Measurements from ENCODE around the gene CHRNA1. TPM values are rescaled to one million over a fixed set of nuclear protein-coding genes. Genes with fewer than 3 reads are reported as not detected.
A peak's percentile ranks its signal among the peaks of the same experiment; 100 is the strongest.

Gene CHRNA1
- total and polyA plus RNA-seq, 2 experiments from 2014 or later = 0.16 TPM; not detected in 1

DNA sequence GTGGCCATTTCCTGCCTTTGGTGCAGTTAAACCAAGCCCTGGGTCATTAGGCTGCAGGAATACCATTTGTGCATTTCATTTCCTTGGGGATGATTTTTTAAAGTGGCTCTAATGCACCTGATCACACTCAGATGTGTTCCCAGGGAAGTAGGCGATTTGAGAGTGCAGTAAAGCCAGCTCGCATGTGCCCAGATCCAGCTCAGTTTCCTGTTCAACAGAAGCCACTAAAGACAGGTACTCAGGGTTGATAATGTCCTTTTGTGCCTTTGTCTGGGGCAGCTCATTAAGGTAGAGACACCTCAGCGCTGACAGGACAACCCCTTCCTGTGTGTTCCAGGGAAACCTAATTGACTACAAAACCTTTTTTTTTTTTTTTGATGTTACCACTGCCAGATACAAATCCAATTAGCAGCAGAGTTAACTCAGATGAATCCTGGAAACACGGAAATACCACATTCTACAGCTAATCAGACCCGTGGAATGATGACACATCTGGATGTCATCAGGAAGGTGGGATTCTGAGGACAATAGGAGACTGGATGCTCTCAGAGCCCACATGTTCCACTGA is 15.2 kb upstream of the CHRNA1 start:
- in situ Hi-C loops (cut with MboI) = no loop called here
- Histone ChIP-seq H3K9me3 (ENCODE audit: low read depth) (no peaks in the 10 kb centered on the region), H3K4me3 (no peak overlapping the region), H3K9ac (peak overlapping the region; percentile 62; the same call in 1 of the 2 replicates), H3K4me2 (ENCODE audit: unreplicated experiment) (peak overlapping the region; percentile 19), H4K20me1 (ENCODE audit: insufficient read depth) (no peaks in the 10 kb centered on the region), H3K9me2 (ENCODE audit: insufficient read depth) (no peaks in the 10 kb centered on the region), H3K27ac (peak overlapping the region; percentile 92), H2AFZ (peak overlapping the region; percentile 27; the same call in 1 of the 2 replicates), H3K4me1 (ENCODE audit: insufficient read depth) (peaks cover 41% of the 10 kb centered on the region), H3F3A (ENCODE audit: insufficient read depth) (peaks cover 19% of the 10 kb centered on the region; the same call in 1 of the 2 replicates), H3K79me2 (ENCODE audit: insufficient read depth) (no peaks in the 10 kb centered on the region), H3K27me3 (replicated peaks; ENCODE audit: insufficient read depth) (no peaks in the 10 kb centered on the region), H3K36me3 (ENCODE audit: low read depth) (no peaks in the 10 kb centered on the region)
- peak; percentile 66 for DNase-seq
- WGBS, 2 experiments (ENCODE audit: low coverage in 1 of 2, low lambda C conversion rate in 2 of 2, missing lambda C conversion rate in 2 of 2) = 52 to 59% methylated on average over 5 of the region's 5 CpGs
- TF ChIP-seq EZH2 (IDR thresholded peaks at IDR 0.05; ENCODE audit: insufficient read depth, poor library complexity, severe bottlenecking) (no peak), EZH2phosphoT487 (IDR thresholded peaks at IDR 0.05; ENCODE audit: insufficient read depth, low read depth) (no peak)

DNA sequence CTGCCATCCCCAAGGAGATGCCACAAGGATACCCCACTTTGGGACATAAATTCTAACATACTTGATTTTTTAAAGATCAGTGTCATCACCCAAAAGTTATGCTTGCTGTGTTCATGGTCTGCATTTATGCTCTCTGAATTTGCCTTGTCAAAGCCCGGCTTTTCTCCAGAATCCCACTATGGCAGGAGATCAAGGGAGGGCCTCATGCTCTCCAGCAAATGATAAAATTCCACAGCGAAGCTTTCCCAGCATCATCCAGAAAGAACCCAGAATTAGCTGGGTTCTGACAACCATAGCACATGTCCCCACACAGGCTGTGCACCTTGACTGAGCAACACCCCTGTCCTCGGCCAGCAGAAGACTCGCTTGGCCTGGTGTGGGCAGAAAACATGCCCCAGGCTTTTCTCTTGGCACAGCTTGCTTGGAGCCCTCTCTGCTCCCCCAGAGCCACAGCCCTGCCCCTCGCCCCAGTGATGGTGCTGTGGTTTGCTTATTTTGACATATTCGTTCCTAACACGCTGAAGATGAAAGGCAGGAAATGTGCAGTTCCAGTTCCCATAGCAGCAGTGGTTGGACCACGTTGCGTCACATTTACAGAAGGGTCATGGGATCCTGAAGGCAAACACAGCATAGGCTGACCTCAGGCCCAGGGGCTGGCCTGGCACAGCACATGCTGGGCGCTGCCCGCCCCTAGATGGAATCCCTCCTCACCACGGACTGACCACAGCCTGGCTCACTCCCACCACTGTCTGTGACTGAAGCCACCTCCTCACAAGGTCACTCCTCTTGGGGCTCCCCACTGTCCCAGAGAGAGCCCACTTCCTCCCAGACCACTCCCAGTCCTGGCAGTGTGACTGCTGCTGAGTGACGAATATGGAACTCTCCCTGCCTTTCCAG is 14.1 kb upstream of the CHRNA1 start:
- Histone ChIP-seq H3K79me2 (ENCODE audit: insufficient read depth) (no peaks in the 10 kb centered on the region), H3F3A (ENCODE audit: insufficient read depth) (peaks cover 19% of the 10 kb centered on the region; the same call in 1 of the 2 replicates), H4K20me1 (ENCODE audit: insufficient read depth) (no peaks in the 10 kb centered on the region), H3K4me2 (ENCODE audit: unreplicated experiment) (peak overlapping the region; percentile 19), H3K9ac (peak overlapping the region; percentile 62), H2AFZ (peak overlapping the region; percentile 42), H3K27me3 (replicated peaks; ENCODE audit: insufficient read depth) (no peaks in the 10 kb centered on the region), H3K9me2 (ENCODE audit: insufficient read depth) (no peaks in the 10 kb centered on the region), H3K4me3 (no peak overlapping the region), H3K36me3 (ENCODE audit: low read depth) (no peaks in the 10 kb centered on the region), H3K27ac (peak overlapping the region; percentile 92), H3K4me1 (ENCODE audit: insufficient read depth) (peaks cover 41% of the 10 kb centered on the region), H3K9me3 (ENCODE audit: low read depth) (no peaks in the 10 kb centered on the region)
- in situ Hi-C loops (cut with MboI) = no loop called here
- DNase-seq = peak; percentile 93
- TF ChIP-seq EZH2 (IDR thresholded peaks at IDR 0.05; ENCODE audit: insufficient read depth, poor library complexity, severe bottlenecking) (no peak), EZH2phosphoT487 (IDR thresholded peaks at IDR 0.05; ENCODE audit: insufficient read depth, low read depth) (peak; percentile 44; the same call in 1 of the 2 replicates)
- WGBS, 2 experiments (ENCODE audit: low coverage in 1 of 2, low lambda C conversion rate in 2 of 2, missing lambda C conversion rate in 2 of 2) = 40% methylated on average over 13 of the region's 13 CpGs

DNA sequence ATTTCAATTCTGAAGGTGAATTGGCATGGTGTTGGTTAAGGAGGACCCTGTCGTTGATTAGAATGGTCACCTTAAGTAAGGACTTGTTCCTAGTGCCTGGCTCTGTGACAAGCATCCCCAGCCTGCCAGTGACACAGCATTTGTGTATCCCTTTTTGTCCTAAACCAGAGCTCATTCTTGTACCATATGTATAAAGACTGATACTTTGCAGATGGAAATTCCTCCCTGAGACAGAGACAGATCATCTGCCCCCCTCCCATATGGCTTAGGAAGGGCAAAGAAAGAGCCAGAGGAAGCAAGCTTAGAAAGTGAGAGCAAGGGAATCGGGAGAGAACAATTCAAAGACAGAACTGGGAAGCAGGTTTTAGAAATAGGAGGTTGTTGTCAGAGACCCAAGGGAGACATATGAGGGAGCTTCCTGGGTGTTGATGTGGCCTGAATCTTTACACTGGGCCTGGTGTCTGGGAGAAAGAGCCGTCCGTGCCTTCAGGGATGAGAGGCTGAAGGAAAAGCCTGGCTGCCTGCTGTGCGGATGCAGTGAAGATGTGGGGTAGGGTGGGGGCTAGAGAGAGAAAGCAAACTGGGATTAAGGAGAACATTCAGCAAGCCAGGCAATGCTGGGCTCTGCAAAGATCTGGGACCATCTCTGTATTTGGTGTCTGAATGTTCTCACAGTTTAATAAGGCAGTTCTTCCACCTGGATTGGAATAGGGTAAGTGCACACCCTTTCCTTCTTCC is 13.2 kb upstream of the CHRNA1 start:
- peaks cover 19% of the 10 kb centered on the region; the same call in 1 of the 2 replicates for H3F3A ChIP-seq (ENCODE audit: insufficient read depth)
- H2AFZ ChIP-seq = peak overlapping the region; percentile 6; the same call in 1 of the 2 replicates
- no peak for TF ChIP-seq EZH2 (IDR thresholded peaks at IDR 0.05; ENCODE audit: insufficient read depth, poor library complexity, severe bottlenecking)
- no peak for TF ChIP-seq EZH2phosphoT487 (IDR thresholded peaks at IDR 0.05; ENCODE audit: insufficient read depth, low read depth)
- no peaks in the 10 kb centered on the region for H3K9me3 ChIP-seq (ENCODE audit: low read depth)
- H3K27me3 ChIP-seq (replicated peaks; ENCODE audit: insufficient read depth) = no peaks in the 10 kb centered on the region
- H3K79me2 ChIP-seq (ENCODE audit: insufficient read depth) = no peaks in the 10 kb centered on the region
- H3K36me3 ChIP-seq (ENCODE audit: low read depth) = no peaks in the 10 kb centered on the region
- H3K4me3 ChIP-seq = no peak overlapping the region
- no peak for DNase-seq
- no peaks in the 10 kb centered on the region for H3K9me2 ChIP-seq (ENCODE audit: insufficient read depth)
- WGBS, 2 experiments (ENCODE audit: low coverage in 1 of 2, low lambda C conversion rate in 2 of 2, missing lambda C conversion rate in 2 of 2) = 91 to 92% methylated on average over 5 of the region's 5 CpGs
- in situ Hi-C loops (cut with MboI) = no loop called here
- peak overlapping the region; percentile 47 for H3K9ac ChIP-seq
- H3K27ac ChIP-seq = peak overlapping the region; percentile 92
- peaks cover 41% of the 10 kb centered on the region for H3K4me1 ChIP-seq (ENCODE audit: insufficient read depth)
- H3K4me2 ChIP-seq (ENCODE audit: unreplicated experiment) = peak overlapping the region; percentile 16
- no peaks in the 10 kb centered on the region for H4K20me1 ChIP-seq (ENCODE audit: insufficient read depth)

DNA sequence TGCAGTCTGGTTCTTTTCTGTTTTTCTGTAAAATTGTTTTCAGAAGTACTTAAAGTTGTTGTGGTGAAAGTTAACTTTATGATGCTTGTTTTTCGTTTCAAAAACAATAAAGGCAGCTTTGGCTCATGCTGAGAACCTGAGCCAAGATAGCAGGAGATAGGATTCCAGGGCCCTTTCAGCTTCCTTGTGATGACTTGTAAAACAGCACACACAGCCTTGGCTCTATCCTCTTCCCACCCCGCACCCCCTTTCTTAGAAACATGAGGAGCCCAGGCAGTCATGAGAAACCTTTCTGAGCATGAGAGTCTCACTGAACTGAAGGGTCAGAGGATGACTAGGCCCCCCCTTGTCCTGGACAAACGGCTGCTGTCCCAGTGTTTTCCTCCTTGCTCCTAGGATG is 12.4 kb upstream of the CHRNA1 start:
- DNase-seq = no peak
- peaks cover 50% of the 10 kb centered on the region for H3K4me1 ChIP-seq (ENCODE audit: insufficient read depth)

More for the DNA sequence above, 12.4 kb upstream of the CHRNA1 start:
- H3K4me2 ChIP-seq (ENCODE audit: unreplicated experiment) = no peak overlapping the region
- in situ Hi-C loops (cut with MboI) = no loop called here
- TF ChIP-seq EZH2phosphoT487 (IDR thresholded peaks at IDR 0.05; ENCODE audit: insufficient read depth, low read depth) = no peak
- TF ChIP-seq EZH2 (IDR thresholded peaks at IDR 0.05; ENCODE audit: insufficient read depth, poor library complexity, severe bottlenecking) = no peak
- no peaks in the 10 kb centered on the region for H3K9me2 ChIP-seq (ENCODE audit: insufficient read depth)
- no peak overlapping the region for H3K9ac ChIP-seq
- 56 to 67% methylated on average over 3 of the region's 3 CpGs for WGBS, 2 experiments (ENCODE audit: low coverage in 1 of 2, low lambda C conversion rate in 2 of 2, missing lambda C conversion rate in 2 of 2)
- no peak overlapping the region for H2AFZ ChIP-seq
- H3K27me3 ChIP-seq (replicated peaks; ENCODE audit: insufficient read depth) = no peaks in the 10 kb centered on the region
- no peaks in the 10 kb centered on the region for H3K36me3 ChIP-seq (ENCODE audit: low read depth)
- H3K27ac ChIP-seq = no peak overlapping the region
- no peak overlapping the region for H3K4me3 ChIP-seq
- H3K79me2 ChIP-seq (ENCODE audit: insufficient read depth) = no peaks in the 10 kb centered on the region
- peaks cover 24% of the 10 kb centered on the region; the same call in 1 of the 2 replicates for H3F3A ChIP-seq (ENCODE audit: insufficient read depth)
- H3K9me3 ChIP-seq (ENCODE audit: low read depth) = no peaks in the 10 kb centered on the region
- no peaks in the 10 kb centered on the region for H4K20me1 ChIP-seq (ENCODE audit: insufficient read depth)

Measured in GM23248 (cell line).